GM23338 (cell line): ENCODE data around the gene MTHFS. TPM values are rescaled to one million over a fixed set of nuclear protein-coding genes. Genes with fewer than 3 reads are reported as not detected.

Source experiments
- CREB1 ChIP-seq: fragments of 250-450 bp; sonication (Bioruptor Pico); IDR thresholded peaks from 2 replicates; pipeline ENCODE4 v1.5.0; 2020; ENCODE audit warnings: low read depth, mild to moderate bottlenecking, moderate library complexity
- EZH2 ChIP-seq: fragments of 200-600 bp; sonication (generic); IDR thresholded peaks from one replicate; pipeline ENCODE4 v1.8.0; 2017; ENCODE audit warnings: antibody characterized with exemption, mild to moderate bottlenecking, low read depth; ENCODE audit not compliant: unreplicated experiment
- EZH2phosphoT487 ChIP-seq: fragments of 200-600 bp; sonication (generic); IDR thresholded peaks from one replicate; pipeline ENCODE4 v1.8.1; 2018; ENCODE audit warnings: antibody characterized with exemption; ENCODE audit not compliant: unreplicated experiment
- JUNB ChIP-seq: IDR thresholded peaks from one replicate; pipeline ENCODE4 v1.6.1; 2016; ENCODE audit warnings: antibody characterized with exemption; ENCODE audit not compliant: unreplicated experiment
- NANOG ChIP-seq: IDR thresholded peaks from 2 replicates; pipeline ENCODE4 v1.6.1; 2016; ENCODE audit warnings: antibody characterized with exemption, borderline replicate concordance
- POLR2AphosphoS5 ChIP-seq: IDR thresholded peaks from 2 replicates; pipeline ENCODE4 v1.6.1; 2016; ENCODE audit warnings: antibody characterized with exemption, low read depth
- STAT1 ChIP-seq: IDR thresholded peaks from one replicate; pipeline ENCODE4 v1.6.1; 2016; ENCODE audit warnings: antibody characterized with exemption; ENCODE audit not compliant: unreplicated experiment
- ZNF114 ChIP-seq: fragments of 250-450 bp; sonication (Bioruptor Pico); IDR thresholded peaks from 2 replicates; pipeline ENCODE4 v1.5.0; 2020; ENCODE audit warnings: mild to moderate bottlenecking, moderate library complexity
- ZNF331 ChIP-seq: fragments of 250-450 bp; sonication (Bioruptor Pico); IDR thresholded peaks from 2 replicates; pipeline ENCODE4 v1.5.0; 2020; ENCODE audit warnings: low read depth, mild to moderate bottlenecking, moderate library complexity
- polyA plus RNA-seq: library from polyadenylated mRNA; unstranded; fragments of >200 nt; fragmentation: Nextera tagmentation; extraction: Ambion mirVana; gene quantifications from 2 replicates; pipeline ENCODE4 v1.2.1, GENCODE V29; 2016
- total RNA-seq: library from RNA; depleted of rRNA; stranded (reverse); fragments of >200 nt; shearing (Covaris generic); gene quantifications from 2 replicates; pipeline ENCODE4 v1.2.3, GENCODE V29; 2014
- TF ChIP-seq, protein P1 (sequence below): fragments of 250-450 bp; sonication (Bioruptor Pico); IDR thresholded peaks from 2 replicates; pipeline ENCODE4 v1.5.0; 2020; ENCODE audit warnings: mild to moderate bottlenecking, moderate library complexity
- TF ChIP-seq, protein P2 (sequence below): IDR thresholded peaks from one replicate; pipeline ENCODE4 v1.6.1; 2018; ENCODE audit warnings: antibody characterized with exemption; ENCODE audit not compliant: unreplicated experiment

Gene MTHFS
- total and polyA plus RNA-seq, 2 experiments from 2014 or later = 33.2 to 62.0 TPM

DNA sequence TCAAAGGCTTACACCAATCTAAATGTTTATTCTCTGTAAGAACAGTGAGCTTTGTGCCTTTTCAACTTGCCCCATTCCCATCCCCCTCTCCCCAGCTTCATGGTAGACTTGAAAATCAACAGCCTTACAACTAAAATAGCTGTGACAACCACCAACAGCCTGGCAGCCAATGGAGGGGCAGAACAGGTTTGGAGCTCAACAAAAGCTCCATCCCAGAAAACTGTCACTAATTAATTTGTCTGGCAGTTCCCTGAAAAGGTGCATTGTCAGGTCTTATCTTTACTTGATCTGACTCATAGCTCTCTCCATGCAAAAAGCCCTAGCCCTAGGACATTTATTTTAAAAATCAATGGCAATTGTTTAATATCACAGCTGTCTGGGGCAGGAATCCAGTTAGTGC, 22.6 kb downstream of the MTHFS start (continued):
- TF ChIP-seq, protein P1, sequence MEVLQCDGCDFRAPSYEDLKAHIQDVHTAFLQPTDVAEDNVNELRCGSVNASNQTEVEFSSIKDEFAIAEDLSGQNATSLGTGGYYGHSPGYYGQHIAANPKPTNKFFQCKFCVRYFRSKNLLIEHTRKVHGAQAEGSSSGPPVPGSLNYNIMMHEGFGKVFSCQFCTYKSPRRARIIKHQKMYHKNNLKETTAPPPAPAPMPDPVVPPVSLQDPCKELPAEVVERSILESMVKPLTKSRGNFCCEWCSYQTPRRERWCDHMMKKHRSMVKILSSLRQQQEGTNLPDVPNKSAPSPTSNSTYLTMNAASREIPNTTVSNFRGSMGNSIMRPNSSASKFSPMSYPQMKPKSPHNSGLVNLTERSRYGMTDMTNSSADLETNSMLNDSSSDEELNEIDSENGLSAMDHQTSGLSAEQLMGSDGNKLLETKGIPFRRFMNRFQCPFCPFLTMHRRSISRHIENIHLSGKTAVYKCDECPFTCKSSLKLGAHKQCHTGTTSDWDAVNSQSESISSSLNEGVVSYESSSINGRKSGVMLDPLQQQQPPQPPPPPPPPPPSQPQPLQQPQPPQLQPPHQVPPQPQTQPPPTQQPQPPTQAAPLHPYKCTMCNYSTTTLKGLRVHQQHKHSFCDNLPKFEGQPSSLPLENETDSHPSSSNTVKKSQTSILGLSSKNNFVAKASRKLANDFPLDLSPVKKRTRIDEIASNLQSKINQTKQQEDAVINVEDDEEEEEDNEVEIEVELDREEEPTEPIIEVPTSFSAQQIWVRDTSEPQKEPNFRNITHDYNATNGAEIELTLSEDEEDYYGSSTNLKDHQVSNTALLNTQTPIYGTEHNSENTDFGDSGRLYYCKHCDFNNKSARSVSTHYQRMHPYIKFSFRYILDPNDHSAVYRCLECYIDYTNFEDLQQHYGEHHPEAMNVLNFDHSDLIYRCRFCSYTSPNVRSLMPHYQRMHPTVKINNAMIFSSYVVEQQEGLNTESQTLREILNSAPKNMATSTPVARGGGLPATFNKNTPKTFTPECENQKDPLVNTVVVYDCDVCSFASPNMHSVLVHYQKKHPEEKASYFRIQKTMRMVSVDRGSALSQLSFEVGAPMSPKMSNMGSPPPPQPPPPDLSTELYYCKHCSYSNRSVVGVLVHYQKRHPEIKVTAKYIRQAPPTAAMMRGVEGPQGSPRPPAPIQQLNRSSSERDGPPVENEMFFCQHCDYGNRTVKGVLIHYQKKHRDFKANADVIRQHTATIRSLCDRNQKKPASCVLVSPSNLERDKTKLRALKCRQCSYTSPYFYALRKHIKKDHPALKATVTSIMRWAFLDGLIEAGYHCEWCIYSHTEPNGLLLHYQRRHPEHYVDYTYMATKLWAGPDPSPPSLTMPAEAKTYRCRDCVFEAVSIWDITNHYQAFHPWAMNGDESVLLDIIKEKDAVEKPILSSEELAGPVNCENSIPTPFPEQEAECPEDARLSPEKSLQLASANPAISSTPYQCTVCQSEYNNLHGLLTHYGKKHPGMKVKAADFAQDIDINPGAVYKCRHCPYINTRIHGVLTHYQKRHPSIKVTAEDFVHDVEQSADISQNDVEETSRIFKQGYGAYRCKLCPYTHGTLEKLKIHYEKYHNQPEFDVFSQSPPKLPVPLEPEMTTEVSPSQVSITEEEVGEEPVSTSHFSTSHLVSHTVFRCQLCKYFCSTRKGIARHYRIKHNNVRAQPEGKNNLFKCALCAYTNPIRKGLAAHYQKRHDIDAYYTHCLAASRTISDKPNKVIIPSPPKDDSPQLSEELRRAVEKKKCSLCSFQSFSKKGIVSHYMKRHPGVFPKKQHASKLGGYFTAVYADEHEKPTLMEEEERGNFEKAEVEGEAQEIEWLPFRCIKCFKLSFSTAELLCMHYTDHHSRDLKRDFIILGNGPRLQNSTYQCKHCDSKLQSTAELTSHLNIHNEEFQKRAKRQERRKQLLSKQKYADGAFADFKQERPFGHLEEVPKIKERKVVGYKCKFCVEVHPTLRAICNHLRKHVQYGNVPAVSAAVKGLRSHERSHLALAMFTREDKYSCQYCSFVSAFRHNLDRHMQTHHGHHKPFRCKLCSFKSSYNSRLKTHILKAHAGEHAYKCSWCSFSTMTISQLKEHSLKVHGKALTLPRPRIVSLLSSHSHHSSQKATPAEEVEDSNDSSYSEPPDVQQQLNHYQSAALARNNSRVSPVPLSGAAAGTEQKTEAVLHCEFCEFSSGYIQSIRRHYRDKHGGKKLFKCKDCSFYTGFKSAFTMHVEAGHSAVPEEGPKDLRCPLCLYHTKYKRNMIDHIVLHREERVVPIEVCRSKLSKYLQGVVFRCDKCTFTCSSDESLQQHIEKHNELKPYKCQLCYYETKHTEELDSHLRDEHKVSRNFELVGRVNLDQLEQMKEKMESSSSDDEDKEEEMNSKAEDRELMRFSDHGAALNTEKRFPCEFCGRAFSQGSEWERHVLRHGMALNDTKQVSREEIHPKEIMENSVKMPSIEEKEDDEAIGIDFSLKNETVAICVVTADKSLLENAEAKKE (CRISPR knock-in tag) = no peak
- no peak for TF ChIP-seq EZH2phosphoT487
- TF ChIP-seq JUNB = no peak
- TF ChIP-seq EZH2 = no peak
- TF ChIP-seq ZNF114 (CRISPR knock-in tag) = no peak
- no peak for TF ChIP-seq ZNF331 (CRISPR knock-in tag)
- TF ChIP-seq, protein P2, sequence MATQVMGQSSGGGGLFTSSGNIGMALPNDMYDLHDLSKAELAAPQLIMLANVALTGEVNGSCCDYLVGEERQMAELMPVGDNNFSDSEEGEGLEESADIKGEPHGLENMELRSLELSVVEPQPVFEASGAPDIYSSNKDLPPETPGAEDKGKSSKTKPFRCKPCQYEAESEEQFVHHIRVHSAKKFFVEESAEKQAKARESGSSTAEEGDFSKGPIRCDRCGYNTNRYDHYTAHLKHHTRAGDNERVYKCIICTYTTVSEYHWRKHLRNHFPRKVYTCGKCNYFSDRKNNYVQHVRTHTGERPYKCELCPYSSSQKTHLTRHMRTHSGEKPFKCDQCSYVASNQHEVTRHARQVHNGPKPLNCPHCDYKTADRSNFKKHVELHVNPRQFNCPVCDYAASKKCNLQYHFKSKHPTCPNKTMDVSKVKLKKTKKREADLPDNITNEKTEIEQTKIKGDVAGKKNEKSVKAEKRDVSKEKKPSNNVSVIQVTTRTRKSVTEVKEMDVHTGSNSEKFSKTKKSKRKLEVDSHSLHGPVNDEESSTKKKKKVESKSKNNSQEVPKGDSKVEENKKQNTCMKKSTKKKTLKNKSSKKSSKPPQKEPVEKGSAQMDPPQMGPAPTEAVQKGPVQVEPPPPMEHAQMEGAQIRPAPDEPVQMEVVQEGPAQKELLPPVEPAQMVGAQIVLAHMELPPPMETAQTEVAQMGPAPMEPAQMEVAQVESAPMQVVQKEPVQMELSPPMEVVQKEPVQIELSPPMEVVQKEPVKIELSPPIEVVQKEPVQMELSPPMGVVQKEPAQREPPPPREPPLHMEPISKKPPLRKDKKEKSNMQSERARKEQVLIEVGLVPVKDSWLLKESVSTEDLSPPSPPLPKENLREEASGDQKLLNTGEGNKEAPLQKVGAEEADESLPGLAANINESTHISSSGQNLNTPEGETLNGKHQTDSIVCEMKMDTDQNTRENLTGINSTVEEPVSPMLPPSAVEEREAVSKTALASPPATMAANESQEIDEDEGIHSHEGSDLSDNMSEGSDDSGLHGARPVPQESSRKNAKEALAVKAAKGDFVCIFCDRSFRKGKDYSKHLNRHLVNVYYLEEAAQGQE = no peak
- TF ChIP-seq POLR2AphosphoS5 = no peak
- TF ChIP-seq STAT1 = no peak
- no peak for TF ChIP-seq CREB1 (CRISPR knock-in tag)
- no peak for TF ChIP-seq NANOG
